ENCODE results near the gene SMIM44.

Gene SMIM44

DNA sequence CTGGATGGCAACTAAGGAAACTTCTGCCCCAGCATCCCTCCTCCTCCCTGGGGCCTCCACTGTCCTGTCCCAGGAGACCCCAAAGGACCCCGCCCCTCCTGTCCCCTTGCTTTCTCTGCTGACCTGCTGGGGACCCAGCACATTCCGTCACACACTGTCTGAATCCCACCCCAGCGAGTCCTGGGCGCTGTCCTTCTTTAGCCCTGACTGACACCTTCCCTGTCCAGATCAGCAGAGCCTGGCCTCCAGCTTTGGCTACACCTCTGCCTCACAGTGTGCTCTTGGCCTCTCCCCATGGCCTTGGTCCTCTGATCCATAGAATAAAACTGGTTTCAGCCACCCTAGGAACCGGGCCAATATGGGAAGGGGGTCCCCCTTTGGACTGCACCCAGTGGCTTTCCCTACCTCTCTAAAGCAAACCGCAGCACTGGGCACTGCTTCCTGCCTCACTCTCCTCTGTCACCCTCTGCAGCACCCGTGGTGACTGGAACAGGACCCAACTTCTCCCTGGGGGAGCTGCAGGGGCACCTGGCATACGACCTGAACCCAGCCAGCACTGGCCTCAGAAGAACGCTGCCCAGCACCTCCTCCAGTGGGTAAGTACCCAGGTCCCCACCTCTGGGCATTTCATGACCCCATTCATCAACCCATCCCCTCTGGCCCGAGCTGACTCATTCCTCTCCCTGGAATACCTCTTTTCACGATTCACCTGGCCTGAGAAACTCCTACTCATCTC, 49.3 kb downstream of the SMIM44 start:
- no peak for DNase-seq

DNA sequence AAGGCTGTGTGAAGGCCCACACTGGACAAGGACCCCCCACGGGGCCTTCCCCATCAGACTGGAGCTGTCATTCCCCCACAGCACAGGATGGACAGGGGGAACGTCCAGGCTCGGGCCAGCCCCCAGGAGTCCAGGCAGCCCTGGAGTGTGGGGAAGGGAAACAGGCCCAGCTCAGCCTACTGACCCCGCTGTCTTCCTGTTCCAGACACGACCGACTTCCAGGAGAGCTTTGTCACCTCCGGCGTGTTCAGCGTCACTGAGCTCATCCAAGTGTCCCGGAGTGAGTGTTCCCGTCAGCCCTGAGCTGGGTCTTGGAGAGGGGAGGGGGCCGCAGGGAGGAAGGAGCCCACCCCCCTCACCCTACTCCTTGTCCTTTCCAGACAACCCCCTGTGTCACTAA, 49.9 kb downstream of the SMIM44 start:
- DNase-seq = no peak

Data from T1000 (cell line).